GM08714 (cell line): ENCODE data around the gene PDF.
A peak's percentile ranks its signal among the peaks of the same experiment; 100 is the strongest.

Experiments
- H3K4me3 ChIP-seq: fragments of 200-500 bp; sonication (Bioruptor generic); 2 replicates; pipeline ENCODE4 v1.5.1; 2014; ENCODE audit warnings: mild to moderate bottlenecking, low read length, inconsistent platforms
- ZNF274 ChIP-seq: IDR thresholded peaks from 2 replicates; pipeline ENCODE4 v1.6.1; 2012; ENCODE audit warnings: mild to moderate bottlenecking, low read depth, low read length

The PDF gene

DNA sequence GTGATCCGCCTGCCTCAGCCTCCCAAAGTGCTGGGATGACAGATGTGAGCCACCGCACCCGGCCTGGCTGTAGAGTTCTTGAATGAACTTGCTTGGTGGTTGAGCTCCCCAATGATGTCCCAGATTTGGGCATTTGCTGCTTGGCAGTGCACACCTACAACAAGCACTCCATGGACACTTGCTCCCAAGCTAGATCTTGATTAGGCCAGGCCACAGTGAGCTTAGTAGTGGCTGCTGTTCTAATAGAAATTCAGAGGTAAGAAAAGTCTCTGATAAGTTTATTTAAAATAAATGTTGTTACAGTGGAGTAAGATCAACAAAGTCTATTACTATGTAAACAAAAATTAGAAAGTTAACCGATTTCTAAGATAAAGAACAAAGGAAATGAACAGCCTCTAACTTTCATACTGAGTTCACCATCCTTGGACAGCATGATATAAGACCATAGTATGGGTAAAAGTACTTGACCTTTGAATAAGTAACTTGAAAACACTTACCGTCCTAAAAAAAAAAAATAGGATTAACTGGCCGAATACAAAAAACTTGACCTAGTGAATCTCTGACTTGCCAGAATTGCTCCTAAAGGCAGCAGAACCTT, 20.2 kb upstream of the PDF start:
- no peak for TF ChIP-seq ZNF274
- no peak overlapping the region for H3K4me3 ChIP-seq

DNA sequence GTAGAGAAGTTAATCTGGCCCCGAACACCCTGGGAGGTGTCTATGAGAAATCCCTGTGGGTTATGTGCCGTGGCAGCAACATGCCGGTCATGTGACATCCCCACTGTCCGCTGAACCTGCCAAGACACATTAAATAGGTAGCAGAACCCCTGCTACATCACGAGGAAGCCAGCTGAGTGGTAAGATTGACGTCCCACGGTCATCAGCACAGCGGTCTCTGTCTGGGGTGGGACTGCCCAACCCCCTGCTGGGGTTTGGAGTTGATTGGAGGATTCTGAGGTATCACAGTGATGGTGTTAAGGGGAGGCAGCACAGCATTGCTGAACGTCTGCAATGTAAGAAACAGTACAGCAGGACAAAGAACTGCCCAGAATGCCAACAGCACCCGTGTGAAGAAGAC, 19.1 kb upstream of the PDF start:
- no peak overlapping the region for H3K4me3 ChIP-seq
- TF ChIP-seq ZNF274: no peak

DNA sequence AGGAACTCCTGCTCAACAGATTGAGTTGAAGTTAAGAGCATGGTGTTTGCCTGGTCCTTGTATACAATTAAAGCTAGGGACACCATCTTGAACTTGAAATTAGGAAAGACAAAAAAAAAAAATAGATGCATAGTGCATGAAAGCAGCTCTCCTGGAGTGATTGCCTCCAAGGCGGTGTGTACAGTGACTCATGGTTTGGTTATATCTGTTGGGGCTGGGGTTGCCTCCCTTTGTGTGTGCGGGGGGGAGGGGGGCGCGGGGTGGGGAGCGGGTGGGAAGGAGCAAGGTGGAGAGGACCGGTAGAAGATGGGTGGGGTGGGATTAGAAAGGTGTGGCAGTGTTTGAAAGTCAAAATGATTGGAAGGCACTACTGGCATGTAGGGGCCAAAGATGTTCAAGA, 17.8 kb upstream of the PDF start:
- no peak for TF ChIP-seq ZNF274
- H3K4me3 ChIP-seq: no peak overlapping the region

DNA sequence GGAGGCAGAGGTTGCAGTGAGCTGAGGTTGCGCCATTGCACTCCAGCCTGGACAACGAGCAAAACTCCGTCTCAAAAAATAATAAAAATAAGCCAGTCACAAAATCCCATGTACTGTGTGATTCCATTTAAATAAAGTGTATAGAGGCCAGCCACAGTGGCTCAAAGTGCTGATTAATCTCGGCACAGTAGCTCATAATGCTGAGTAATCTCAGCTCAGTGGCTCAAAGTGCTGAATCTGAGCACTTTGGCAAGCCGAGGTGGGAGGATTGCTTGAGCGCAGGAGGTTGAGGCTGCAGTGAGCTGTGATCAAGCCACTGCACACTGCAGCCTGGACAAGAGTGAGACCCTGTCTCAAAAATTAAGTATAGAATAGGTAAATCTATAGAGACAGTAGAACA, 16.3 kb upstream of the PDF start:
- no peak overlapping the region for H3K4me3 ChIP-seq
- no peak for TF ChIP-seq ZNF274

DNA sequence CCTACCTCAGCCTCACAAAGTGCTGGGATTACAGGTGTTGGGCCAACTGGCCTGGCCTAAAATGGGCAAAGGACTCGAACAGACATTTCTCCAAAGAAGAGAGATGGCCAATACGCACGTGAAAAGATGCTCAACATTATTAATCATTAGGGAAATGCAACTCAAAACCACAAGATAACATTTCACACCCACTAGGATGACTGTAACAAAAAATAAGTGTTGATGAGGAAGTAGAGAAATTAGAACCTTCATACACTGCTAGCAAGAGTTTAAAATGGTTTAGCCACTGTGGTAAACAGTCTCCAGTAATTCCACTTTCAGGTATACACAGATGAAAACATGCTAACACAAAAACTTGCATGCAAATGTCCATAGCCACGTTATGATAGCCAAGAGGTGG, 15.5 kb upstream of the PDF start:
- TF ChIP-seq ZNF274: no peak
- H3K4me3 ChIP-seq: no peak overlapping the region

DNA sequence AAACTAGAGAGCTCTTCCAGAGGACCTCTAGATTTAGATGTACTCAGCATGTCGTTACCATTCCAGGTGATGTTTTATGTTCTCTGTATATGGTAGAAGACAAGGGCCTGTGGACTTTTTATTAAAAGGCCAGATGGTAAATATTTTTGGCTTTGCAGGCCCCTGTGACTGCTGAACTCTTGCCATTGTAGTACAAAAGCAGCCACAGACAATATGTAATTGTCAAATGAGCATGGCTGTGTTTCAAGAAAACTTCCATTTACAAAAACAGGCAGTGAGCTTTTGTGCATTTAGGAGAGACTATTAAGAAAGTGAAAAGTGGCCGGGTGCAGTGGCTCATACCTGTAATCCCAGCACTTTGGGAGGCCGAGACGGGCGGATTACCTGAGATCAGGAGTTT, 13.8 kb upstream of the PDF start:
- no peak overlapping the region for H3K4me3 ChIP-seq

DNA sequence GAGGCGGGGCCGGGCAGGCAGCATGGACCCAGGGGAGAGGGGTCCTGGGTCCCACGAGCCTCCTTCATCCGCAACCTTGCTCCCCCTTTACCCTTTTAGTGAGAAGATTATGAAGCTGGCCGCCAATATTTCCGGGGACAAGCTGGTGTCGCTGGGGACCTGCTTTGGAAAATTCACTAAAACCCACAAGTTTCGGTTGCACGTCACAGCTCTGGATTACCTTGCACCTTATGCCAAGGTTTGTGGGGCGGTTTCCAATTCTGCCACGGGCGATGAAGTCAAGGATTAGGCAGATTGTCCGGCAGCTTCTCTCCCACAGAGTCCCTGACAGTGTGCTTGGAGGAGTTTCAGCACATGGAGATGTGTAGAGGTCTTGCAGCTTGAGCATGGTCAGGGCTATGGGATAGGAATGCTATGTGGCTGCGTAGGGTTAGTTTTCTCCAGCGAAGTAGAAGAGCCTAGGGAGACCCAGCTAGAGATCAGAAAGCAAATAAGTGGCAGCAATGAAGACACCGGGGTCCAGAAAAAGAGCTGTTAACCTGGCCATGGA, 9.8 kb upstream of the PDF start:
- H3K4me3 ChIP-seq: peak overlapping the region; percentile 95
- TF ChIP-seq ZNF274: no peak

More for the DNA sequence above, 13.8 kb upstream of the PDF start:
- no peak for TF ChIP-seq ZNF274

DNA sequence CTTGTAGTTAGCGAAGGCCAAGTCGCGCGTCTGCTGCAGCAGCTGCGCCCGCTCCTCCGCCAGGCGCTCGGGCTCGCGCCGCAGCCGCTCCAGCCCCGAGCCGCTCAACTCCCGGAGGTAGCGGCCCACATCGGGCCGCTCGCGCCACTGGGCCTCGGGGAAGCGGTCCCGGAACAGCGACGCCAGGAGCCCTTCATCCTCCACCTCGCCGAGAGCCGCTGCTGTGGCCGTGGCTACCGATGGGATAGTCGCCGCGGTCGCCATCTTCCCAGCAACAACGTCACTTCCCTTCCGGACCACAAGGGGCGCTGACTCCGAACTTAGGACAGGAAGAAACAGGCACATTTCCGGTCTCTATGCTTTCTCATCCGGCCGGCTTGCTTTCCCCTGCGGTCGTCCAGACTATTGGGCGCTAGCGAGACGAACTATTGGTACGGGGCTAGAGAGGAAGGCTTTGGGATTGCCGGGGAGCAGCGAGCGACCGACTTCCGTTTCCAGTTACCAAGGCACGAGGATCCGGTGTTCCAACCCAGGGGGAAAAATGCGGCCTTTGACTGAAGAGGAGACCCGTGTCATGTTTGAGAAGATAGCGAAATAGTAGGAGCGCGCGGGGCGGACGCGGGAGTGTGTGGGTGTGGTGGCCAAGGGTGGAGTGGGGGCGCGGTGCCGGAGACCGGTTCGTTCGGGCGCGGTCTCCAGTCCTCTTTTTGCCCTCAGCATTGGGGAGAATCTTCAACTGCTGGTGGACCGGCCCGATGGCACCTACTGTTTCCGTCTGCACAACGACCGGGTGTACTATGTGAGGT, 9.1 kb upstream of the PDF start, which contains the start of the genes COG8 and NIP7:
Gene COG8 (minus strand): TSS at position 276 of the 806 bp plus-strand sequence. CDS start 12 bp downstream, at position 264.
Gene NIP7 (plus strand): TSS at position 484 of the 806 bp plus-strand sequence. CDS start 58 bp downstream, at position 542.
- peak within 1 kb of the TSS; percentile 95 for H3K4me3 ChIP-seq
- TF ChIP-seq ZNF274: no peak

DNA sequence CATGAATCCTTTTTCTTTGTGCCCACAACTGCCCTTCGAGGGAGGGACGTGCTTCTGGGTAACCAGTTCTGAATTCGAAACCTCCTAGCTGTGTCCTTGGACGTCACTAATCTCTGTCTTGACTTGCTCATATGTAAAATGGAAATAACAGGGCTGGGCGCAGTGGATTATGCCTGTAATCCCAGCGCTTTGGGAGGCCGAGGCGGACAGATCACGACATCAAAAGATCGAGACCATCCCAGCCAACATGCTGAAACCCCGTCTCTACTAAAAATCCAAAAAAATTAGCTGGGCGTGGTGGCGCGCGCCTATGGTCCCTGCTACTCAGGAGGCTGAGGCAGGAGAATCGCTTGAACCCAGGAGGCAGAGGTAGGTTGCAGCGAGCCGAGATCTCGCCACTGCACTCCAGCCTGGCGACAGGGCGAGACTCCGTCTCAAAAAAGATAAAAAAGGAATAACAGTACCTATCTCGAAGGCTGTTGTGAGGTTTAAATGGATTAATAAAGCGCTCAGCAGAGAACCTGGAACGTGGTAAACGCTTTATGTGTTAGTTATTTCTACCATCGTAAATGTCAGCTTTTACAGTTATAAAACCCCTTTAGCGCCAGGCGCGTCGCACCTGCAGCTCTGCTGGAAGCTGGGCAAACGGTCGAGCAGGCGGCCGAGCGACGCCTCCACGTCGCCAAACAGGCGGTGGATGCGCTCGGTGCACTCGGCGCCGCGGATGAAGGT, 8.3 kb upstream of the PDF start:
- TF ChIP-seq ZNF274: no peak

DNA sequence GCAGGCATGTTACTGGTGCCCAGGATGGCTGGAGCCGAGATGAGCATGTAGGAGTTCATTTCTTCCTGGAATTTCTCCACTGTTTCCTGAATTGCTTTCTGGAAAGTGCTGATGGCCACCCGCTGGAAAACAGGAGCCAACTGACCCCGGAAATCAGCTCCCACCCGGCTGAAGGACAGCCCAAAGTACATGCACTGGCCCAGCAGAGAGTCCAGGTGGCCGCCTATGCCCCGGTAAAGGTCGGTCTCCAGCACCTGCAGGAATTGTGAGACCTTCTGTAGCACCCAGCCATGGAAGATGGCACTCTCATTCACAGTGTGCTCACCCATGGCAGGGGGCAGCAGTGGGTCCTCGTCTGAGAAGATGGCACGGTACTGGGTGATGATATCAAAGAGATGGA, 4.3 kb upstream of the PDF start:
- TF ChIP-seq ZNF274: no peak
- H3K4me3 ChIP-seq: no peak overlapping the region

More for the DNA sequence above, 8.3 kb upstream of the PDF start:
- H3K4me3 ChIP-seq: peak overlapping the region; percentile 95

DNA sequence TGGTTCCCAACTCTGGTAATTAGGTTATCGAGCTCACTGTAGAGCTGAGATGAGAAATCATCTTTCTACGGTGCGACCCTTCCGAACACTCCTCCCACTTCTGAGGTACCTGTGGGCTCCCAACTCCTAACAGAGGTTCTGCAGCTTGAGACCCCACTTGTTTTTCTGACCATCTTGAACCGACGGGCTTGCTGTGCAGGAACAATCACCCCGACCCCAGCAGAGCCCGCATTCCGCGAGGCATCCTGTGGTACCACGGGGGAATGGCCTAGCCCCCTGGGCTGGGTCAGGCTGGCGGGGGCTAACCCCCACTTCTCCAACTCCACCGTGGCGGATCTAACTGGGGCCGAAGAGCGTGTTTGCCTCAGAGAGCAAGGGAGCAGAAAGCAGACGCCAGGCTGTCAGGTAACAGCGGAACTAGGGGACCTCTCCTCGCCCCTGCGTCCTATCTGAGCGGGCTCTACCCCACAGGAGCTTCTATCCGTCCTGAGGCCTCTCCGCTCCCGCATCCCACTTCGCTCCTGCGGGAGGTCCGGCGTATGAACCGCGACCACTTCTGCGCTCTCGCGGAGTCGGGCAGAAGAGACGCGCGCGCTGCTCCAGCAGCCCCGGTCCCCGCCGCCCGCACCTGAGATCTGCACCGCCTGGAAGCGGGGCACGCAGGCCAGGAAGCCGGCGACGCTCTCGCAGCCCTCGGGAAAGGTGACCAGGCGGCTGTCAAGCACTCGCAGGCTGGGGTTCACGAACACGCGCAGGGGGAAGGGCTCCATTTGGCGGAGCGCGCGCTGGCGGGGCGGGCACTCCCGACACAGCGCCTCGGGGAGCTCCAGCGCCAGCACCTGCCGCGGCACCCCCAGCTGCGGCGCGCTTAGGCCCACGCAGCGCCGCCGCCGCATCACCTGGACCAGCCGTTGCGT, 761 bp downstream of the PDF start:
- peak overlapping the region; percentile 63 for H3K4me3 ChIP-seq
- TF ChIP-seq ZNF274: no peak

DNA sequence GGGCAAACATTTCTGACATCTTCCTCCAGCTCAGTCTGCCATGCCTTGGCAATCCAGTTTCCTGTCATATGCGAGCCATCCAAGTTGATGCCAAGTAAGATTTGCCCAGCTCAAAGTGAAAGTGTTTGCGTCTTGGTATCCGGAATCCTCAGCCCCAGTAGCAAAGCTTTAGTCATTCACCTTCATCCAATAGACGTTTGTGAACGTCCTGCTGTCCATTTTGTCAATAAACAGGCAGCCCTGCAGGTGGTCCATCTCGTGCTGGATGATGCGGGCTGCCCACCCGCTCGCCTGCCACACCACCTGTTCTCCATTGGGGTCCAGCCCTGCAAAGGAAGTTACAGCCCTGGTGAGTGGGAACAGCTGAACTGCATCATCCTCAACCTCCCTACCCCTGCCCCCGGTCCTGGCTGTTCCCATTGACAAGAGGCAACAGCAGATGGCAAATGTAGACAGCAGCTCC, 1.5 kb downstream of the PDF start:
- no peak for TF ChIP-seq ZNF274
- H3K4me3 ChIP-seq: peak overlapping the region; percentile 63; the same call in 1 of the 2 replicates
